ENCODE data around the gene DUSP9. TPM values are rescaled to one million over a fixed set of nuclear protein-coding genes. Genes with fewer than 3 reads are reported as not detected.

DUSP9 gene
- total and polyA plus RNA-seq, 2 donors (not counting 3 experiments of a cell fraction or from before 2014, with no cell fraction given) = 0.04 TPM; not detected in 1

GRCh38 chrX:153621949-153622598 is 24.9 kb upstream of the DUSP9 start:
- no TSS peak for BruUV-seq (replicated peaks)
- H3K4me3 ChIP-seq (replicated peaks in 1 of 3; ENCODE audit: insufficient read depth in 1 of 3, low read depth in 1 of 3, low read length in 3 of 3) = no peak overlapping the region
- FAIRE-seq = no peak
- no peak for TF ChIP-seq GATA2 (IDR thresholded peaks at IDR 0.05; ENCODE audit: insufficient read depth, insufficient read length, low read depth, low read length)
- no peak for TF ChIP-seq POLR2A (IDR thresholded peaks at IDR 0.05; ENCODE audit: low read depth, low read length)
- no peak for TF ChIP-seq JUN (IDR thresholded peaks at IDR 0.05; ENCODE audit: borderline replicate concordance, insufficient read depth, insufficient read length, low read depth)
- TF ChIP-seq MYC (IDR thresholded peaks at IDR 0.05; ENCODE audit: low read depth, low read length) = no peak
- TF ChIP-seq, protein P1, sequence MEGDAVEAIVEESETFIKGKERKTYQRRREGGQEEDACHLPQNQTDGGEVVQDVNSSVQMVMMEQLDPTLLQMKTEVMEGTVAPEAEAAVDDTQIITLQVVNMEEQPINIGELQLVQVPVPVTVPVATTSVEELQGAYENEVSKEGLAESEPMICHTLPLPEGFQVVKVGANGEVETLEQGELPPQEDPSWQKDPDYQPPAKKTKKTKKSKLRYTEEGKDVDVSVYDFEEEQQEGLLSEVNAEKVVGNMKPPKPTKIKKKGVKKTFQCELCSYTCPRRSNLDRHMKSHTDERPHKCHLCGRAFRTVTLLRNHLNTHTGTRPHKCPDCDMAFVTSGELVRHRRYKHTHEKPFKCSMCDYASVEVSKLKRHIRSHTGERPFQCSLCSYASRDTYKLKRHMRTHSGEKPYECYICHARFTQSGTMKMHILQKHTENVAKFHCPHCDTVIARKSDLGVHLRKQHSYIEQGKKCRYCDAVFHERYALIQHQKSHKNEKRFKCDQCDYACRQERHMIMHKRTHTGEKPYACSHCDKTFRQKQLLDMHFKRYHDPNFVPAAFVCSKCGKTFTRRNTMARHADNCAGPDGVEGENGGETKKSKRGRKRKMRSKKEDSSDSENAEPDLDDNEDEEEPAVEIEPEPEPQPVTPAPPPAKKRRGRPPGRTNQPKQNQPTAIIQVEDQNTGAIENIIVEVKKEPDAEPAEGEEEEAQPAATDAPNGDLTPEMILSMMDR (IDR thresholded peaks at IDR 0.05; ENCODE audit: extremely low read depth in 1 of 2, insufficient read depth in 1 of 2, low read depth in 1 of 2, low read length in 2 of 2) = no peak
- no peak for TF ChIP-seq FOS (IDR thresholded peaks at IDR 0.05; ENCODE audit: borderline replicate concordance, insufficient read depth, low read length)
- no peak for TF ChIP-seq EZH2 (IDR thresholded peaks at IDR 0.05; ENCODE audit: borderline replicate concordance, low read depth, low read length, severe bottlenecking)
- no peak for TF ChIP-seq MAX (IDR thresholded peaks at IDR 0.05; ENCODE audit: insufficient read depth, insufficient read length)
- TF ChIP-seq POLR2AphosphoS5 (IDR thresholded peaks at IDR 0.05; ENCODE audit: insufficient read depth, low read depth, low read length) = no peak
- ChIA-PET CTCF (no interaction called here), POLR2A (no interaction called here)
- no peak overlapping the region for H3K4me2 ChIP-seq (ENCODE audit: insufficient read depth, low read length)
- no peaks in the 10 kb centered on the region for H3K9me3 ChIP-seq (replicated peaks; ENCODE audit: control insufficient read depth, insufficient read depth, low read length)
- intact Hi-C loops (cut with micrococcal nuclease) (no loop called here), dilution Hi-C loops (cut with MboI; ENCODE audit: extremely low pct_ligation_motif_present, low sequenced_read_pairs) (no loop called here)
- H3K9ac ChIP-seq (replicated peaks; ENCODE audit: extremely low read depth, insufficient read depth, low read length) = no peak overlapping the region
- H3K27me3 ChIP-seq (ENCODE audit: control insufficient read depth in 2 of 2, insufficient read depth in 2 of 2, low read length in 2 of 2) = peaks cover 0 to 3% of the 10 kb centered on the region in 2 experiments
- H4K20me1 ChIP-seq (replicated peaks; ENCODE audit: control insufficient read depth, extremely low read depth, insufficient read depth, low read length) = no peaks in the 10 kb centered on the region
- no peaks in the 10 kb centered on the region for H3K9me1 ChIP-seq (replicated peaks; ENCODE audit: control insufficient read depth, extremely low read depth, insufficient read depth, low read length)
- no peak overlapping the region for H2AFZ ChIP-seq (ENCODE audit: low read depth, low read length)
- no peaks in the 10 kb centered on the region for H3K36me3 ChIP-seq (ENCODE audit: control insufficient read depth in 2 of 2, extremely low read depth in 1 of 2, insufficient read depth in 2 of 2, low read length in 2 of 2)
- no peak overlapping the region for H3K27ac ChIP-seq (ENCODE audit: insufficient read depth, low read depth, low read length)
- H3K79me2 ChIP-seq (ENCODE audit: control insufficient read depth, insufficient read depth, low read length) = no peaks in the 10 kb centered on the region
- H3K4me1 ChIP-seq (ENCODE audit: control insufficient read depth, extremely low read depth, insufficient read depth, low read length) = no peaks in the 10 kb centered on the region
- DNase-seq (ENCODE audit: low read depth, low spot score) = no peak
